ENCODE results near the gene RETN.

DNA sequence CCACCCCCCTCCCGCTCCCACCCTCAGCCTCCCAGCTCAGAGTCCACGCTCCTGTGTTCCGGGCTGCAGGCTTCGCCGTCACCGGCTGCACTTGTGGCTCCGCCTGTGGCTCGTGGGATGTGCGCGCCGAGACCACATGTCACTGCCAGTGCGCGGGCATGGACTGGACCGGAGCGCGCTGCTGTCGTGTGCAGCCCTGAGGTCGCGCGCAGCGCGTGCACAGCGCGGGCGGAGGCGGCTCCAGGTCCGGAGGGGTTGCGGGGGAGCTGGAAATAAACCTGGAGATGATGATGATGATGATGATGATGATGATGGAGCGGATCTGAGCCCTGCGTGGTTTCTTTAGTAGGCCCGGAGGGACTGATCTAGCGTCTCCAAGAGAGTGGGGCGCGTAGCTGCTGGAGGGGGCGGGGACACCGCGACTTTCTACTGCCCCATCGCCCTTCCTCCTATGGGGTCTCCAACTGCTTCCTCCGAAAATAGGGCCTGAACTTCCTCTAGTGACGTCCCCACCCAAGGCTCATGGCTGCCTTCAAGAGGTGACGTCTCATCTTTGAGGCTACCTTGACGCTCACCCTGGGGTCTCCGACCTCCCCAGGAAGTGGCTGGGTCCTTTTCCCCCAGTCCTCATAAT is 1.4 kb downstream of the RETN start:
- no peak for TF ChIP-seq POLR2A (IDR thresholded peaks at IDR 0.05; ENCODE audit: low read length)
- no peak for TF ChIP-seq GATA1 (IDR thresholded peaks at IDR 0.05; ENCODE audit: low read depth, low read length)

Measured in erythroblast (primary cell).